Activated CD8-positive, alpha-beta T cell treated with anti-CD3 and anti-CD28 coated beads for 36 hours (primary cell): ENCODE results near the gene PDE6C. TPM values are rescaled to one million over a fixed set of nuclear protein-coding genes. Genes with fewer than 3 reads are reported as not detected.

Experiments used
- ATAC-seq: fragments of 200-7000 bp; cut with Tn5 transposase; one replicate; pipeline ENCODE4 v1.10.0; 2021; ENCODE audit warnings: mild to moderate bottlenecking, moderate library complexity
- CTCF ChIA-PET: fragments of 350-600 bp; sonication (Branson Sonifier 250); formaldehyde crosslinking; loops from one replicate; lab custom pipeline; 2021; ENCODE audit warnings: antibody characterized with exemption; lab: Charles Lee
- POLR2A ChIA-PET: fragments of 350-600 bp; sonication (Branson Sonifier 250); formaldehyde crosslinking; loops from one replicate; lab custom pipeline; 2021; ENCODE audit warnings: antibody characterized with exemption; lab: Charles Lee
- DNase-seq: peaks from one replicate; pipeline ENCODE4 v3.0.0-alpha.2; 2020
- H3K27ac Mint-ChIP-seq: one replicate; pipeline ENCODE4 v1.8.0; 2021; ENCODE audit warnings: mild to moderate bottlenecking, mixed read lengths
- H3K27me3 Mint-ChIP-seq: one replicate; pipeline ENCODE4 v1.8.0; 2021; ENCODE audit warnings: mixed read lengths
- H3K36me3 Mint-ChIP-seq: one replicate; pipeline ENCODE4 v1.8.0; 2021; ENCODE audit warnings: low read depth, mixed read lengths
- H3K4me1 Mint-ChIP-seq: one replicate; pipeline ENCODE4 v1.8.0; 2021; ENCODE audit warnings: low read depth, mixed read lengths
- H3K4me3 Mint-ChIP-seq: one replicate; pipeline ENCODE4 v1.8.0; 2021; ENCODE audit warnings: mild to moderate bottlenecking, moderate library complexity, mixed read lengths
- H3K9me3 Mint-ChIP-seq: one replicate; pipeline ENCODE4 v1.8.0; 2021; ENCODE audit warnings: mixed read lengths
- intact Hi-C: fragments of 100-400 bp; cut with micrococcal nuclease; formaldehyde crosslinking; loops from one replicate; pipeline ENCODE4 v1.10.0; 2022
- total RNA-seq, 2 experiments: library from RNA; stranded (reverse); gene quantifications; one replicate each; pipeline ENCODE4 v1.2.3, GENCODE V29; 2021
- TF ChIP-seq, protein P1 (sequence below): fragments of 200-600 bp; IDR thresholded peaks from one replicate; pipeline ENCODE4 v1.8.0; 2022; ENCODE audit warnings: antibody characterized with exemption, mild to moderate bottlenecking

The PDE6C gene
- total RNA-seq, 2 experiments from 2014 or later: not detected

DNA sequence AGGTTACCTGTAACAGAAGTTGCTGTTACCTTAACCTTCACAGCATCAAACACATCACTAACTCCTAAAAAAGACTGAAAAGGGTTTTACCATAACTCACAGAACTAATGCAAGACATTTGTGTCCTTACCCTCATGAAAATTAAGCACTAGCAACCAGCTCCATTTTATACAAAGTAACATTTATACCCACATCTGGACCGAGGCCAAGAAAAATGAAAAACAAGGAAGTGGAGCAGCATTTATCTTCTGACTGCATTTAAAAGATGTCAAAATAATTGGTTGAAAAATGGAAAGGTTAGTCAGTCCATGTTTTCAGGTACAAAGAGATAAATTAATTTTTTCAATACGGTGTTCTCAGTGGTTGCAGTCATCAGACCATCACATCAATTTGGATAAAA lies 8.2 kb upstream of the PDE6C start:
- H3K27me3 Mint-ChIP-seq: peaks cover 29% of the 10 kb centered on the region
- DNase-seq (no peak), ATAC-seq (no peak)
- ChIA-PET POLR2A (interaction anchor here (0.6 kb wide), 1 partner anchor 300 kb away, joined by 4 read pairs; no protein-coding TSS in a partner anchor), CTCF (no interaction called here)
- intact Hi-C loops: no loop called here
- no peak overlapping the region for H3K27ac Mint-ChIP-seq
- TF ChIP-seq, protein P1, sequence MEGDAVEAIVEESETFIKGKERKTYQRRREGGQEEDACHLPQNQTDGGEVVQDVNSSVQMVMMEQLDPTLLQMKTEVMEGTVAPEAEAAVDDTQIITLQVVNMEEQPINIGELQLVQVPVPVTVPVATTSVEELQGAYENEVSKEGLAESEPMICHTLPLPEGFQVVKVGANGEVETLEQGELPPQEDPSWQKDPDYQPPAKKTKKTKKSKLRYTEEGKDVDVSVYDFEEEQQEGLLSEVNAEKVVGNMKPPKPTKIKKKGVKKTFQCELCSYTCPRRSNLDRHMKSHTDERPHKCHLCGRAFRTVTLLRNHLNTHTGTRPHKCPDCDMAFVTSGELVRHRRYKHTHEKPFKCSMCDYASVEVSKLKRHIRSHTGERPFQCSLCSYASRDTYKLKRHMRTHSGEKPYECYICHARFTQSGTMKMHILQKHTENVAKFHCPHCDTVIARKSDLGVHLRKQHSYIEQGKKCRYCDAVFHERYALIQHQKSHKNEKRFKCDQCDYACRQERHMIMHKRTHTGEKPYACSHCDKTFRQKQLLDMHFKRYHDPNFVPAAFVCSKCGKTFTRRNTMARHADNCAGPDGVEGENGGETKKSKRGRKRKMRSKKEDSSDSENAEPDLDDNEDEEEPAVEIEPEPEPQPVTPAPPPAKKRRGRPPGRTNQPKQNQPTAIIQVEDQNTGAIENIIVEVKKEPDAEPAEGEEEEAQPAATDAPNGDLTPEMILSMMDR: no peak
- H3K36me3 Mint-ChIP-seq: no peaks in the 10 kb centered on the region
- H3K4me3 Mint-ChIP-seq: no peak overlapping the region
- H3K9me3 Mint-ChIP-seq: peaks cover 4% of the 10 kb centered on the region
- H3K4me1 Mint-ChIP-seq: no peaks in the 10 kb centered on the region

DNA sequence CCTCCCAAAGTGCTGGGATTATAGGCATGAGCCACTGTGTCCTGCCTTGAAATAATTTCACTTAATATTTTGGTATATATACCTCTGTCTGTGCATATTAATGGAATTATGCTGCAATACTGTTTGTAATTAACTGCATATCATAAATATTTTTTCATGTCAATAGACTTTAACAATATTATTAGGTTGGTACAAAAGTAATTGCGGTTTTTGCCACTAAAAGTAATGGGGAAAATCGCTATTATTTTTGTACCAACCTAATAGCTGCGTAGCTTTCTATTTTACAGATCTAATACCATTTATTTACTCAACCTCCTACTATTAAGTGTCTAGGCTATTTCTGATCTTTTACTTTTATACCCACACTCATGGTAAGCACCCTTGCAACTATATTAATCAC lies 3.9 kb upstream of the PDE6C start:
- no peak overlapping the region for H3K4me3 Mint-ChIP-seq
- ChIA-PET CTCF (no interaction called here), POLR2A (no interaction called here)
- H3K36me3 Mint-ChIP-seq: no peaks in the 10 kb centered on the region
- H3K27ac Mint-ChIP-seq: no peak overlapping the region
- no peaks in the 10 kb centered on the region for H3K4me1 Mint-ChIP-seq
- intact Hi-C loops: no loop called here
- TF ChIP-seq, protein P1: no peak
- DNase-seq: no peak
- H3K9me3 Mint-ChIP-seq: peaks cover 4% of the 10 kb centered on the region
- H3K27me3 Mint-ChIP-seq: peaks cover 9% of the 10 kb centered on the region
- ATAC-seq: no peak

DNA sequence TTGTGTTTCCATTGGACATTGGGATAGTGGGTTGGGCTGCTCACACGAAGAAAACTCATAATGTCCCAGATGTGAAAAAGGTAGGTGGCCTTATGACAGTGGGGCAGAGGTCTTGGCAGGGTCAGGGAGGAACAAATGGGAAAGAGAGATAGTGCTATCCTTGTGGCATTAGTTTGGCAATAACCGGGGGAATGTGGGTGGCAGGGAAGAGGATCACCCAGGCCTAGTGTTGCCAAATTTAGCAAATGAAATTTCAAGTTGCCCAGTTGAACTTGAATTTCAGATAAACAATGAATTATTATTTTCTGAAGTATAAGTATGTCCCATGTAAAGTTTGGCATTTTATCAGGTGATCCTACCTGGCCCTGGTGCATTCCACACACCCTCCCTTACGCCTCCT lies 789 bp downstream of the PDE6C start:
- POLR2A ChIA-PET: no interaction called here
- Mint-ChIP-seq H3K4me3 (no peak overlapping the region), H3K4me1 (no peaks in the 10 kb centered on the region), H3K27me3 (peaks cover 6% of the 10 kb centered on the region), H3K27ac (no peak overlapping the region), H3K36me3 (no peaks in the 10 kb centered on the region), H3K9me3 (no peaks in the 10 kb centered on the region)
- ATAC-seq (no peak), DNase-seq (no peak)
- CTCF ChIA-PET: no interaction called here
- intact Hi-C loops: no loop called here
- TF ChIP-seq, protein P1: no peak

DNA sequence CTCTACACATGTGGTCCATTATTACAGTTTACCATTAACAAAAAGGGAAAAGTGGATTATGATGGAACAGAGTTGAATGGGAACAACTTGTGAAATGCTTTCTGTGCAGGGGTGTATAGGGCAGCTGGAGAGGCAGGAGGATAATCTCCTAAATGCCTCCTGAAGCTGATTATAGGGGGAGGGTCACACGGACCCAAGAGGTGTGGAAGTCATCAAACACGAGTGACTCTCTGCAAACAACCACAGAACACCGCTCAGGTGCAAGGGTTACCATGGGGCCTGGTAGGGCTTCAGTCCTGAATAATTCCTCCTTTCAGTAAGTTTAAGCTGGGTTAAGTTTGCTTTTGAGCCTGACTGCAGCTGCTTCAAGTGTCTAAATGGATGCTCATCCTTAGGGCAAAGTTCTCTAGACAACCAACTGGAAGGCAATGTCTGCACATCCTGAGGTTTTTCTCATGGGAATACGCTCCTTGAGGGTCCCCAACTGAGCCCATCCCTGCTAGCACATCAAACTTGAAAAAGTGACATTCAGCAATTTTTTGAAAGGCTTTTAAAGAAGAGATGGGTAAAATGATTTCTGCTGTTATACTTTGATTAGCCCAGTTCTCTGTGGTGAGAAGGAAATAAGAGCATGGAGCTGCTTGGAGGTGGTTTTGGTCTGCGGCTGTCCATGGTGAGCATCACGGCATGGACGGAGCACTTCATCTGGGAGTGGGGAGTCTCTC lies 1.9 kb downstream of the PDE6C start:
- CTCF ChIA-PET: no interaction called here
- POLR2A ChIA-PET: no interaction called here

More for the DNA sequence above, 1.9 kb downstream of the PDE6C start:
- TF ChIP-seq, protein P1: no peak
- Mint-ChIP-seq H3K27ac (no peak overlapping the region), H3K4me1 (no peaks in the 10 kb centered on the region), H3K27me3 (peaks cover 2% of the 10 kb centered on the region), H3K9me3 (no peaks in the 10 kb centered on the region), H3K36me3 (no peaks in the 10 kb centered on the region), H3K4me3 (no peak overlapping the region)
- DNase-seq (no peak), ATAC-seq (no peak)
- intact Hi-C loops: no loop called here
